Mesenchymal stem cell (in vitro differentiated cells and primary cell): ENCODE measurements around the gene GPATCH1.

Experiments used
- DNase-seq: peaks from one replicate; pipeline ENCODE4 v3.0.0-alpha.2; 2013
- H2AFZ ChIP-seq: one replicate; pipeline ENCODE4 v1.6.1; 2013; ENCODE audit warnings: low read depth, mild to moderate bottlenecking, control low read depth, inconsistent platforms, low read length, moderate library complexity
- H2AK5ac ChIP-seq: 2 replicates; pipeline ENCODE4 v1.6.1; 2013; ENCODE audit warnings: low read length, moderate library complexity, mild to moderate bottlenecking, inconsistent platforms; ENCODE audit not compliant: severe bottlenecking
- H2BK120ac ChIP-seq: one replicate; pipeline ENCODE4 v1.6.1; 2013; ENCODE audit warnings: low read depth, mild to moderate bottlenecking, inconsistent platforms, low read length, moderate library complexity
- H2BK12ac ChIP-seq, 2 experiments: one replicate each; pipeline ENCODE4 v1.6.1; 2013; ENCODE audit warnings: inconsistent platforms in 2 of 2, low read length in 2 of 2, mild to moderate bottlenecking in 2 of 2, moderate library complexity in 2 of 2, control low read depth in 1 of 2
- H2BK15ac ChIP-seq: one replicate; pipeline ENCODE4 v1.6.1; 2013; ENCODE audit warnings: mild to moderate bottlenecking, low read depth, inconsistent platforms; ENCODE audit not compliant: poor library complexity, severe bottlenecking
- H2BK5ac ChIP-seq: 2 replicates; pipeline ENCODE4 v1.6.1; 2013; ENCODE audit warnings: low read depth, mild to moderate bottlenecking, low read length, control low read depth, inconsistent platforms; ENCODE audit not compliant: poor library complexity, severe bottlenecking
- H3K14ac ChIP-seq, 2 experiments: one replicate each; pipeline ENCODE4 v1.6.1; 2013; ENCODE audit warnings: inconsistent platforms in 2 of 2, low read length in 2 of 2, control low read depth in 1 of 2, mild to moderate bottlenecking in 1 of 2, moderate library complexity in 1 of 2
- H3K18ac ChIP-seq, 2 experiments: one replicate each; pipeline ENCODE4 v1.6.1; 2013; ENCODE audit warnings: inconsistent platforms in 2 of 2, low read length in 2 of 2, control low read depth in 1 of 2, low read depth in 1 of 2, mild to moderate bottlenecking in 1 of 2
- H3K23ac ChIP-seq, 2 experiments: one replicate each; pipeline ENCODE4 v1.6.1; 2013; ENCODE audit warnings: inconsistent platforms in 2 of 2, low read length in 2 of 2, mild to moderate bottlenecking in 2 of 2, moderate library complexity in 2 of 2, control low read depth in 1 of 2
- H3K27ac ChIP-seq: 2 replicates; pipeline ENCODE4 v1.5.1; 2013; ENCODE audit warnings: mild to moderate bottlenecking, moderate library complexity, low read length, control low read depth, inconsistent platforms; ENCODE audit not compliant: poor library complexity, severe bottlenecking
- H3K27me3 ChIP-seq, 2 experiments: 2 replicates each; pipeline versions ENCODE4 v1.6.1 to v1.7.0; 2013; ENCODE audit warnings: low read length in 2 of 2, mild to moderate bottlenecking in 2 of 2, moderate library complexity in 2 of 2, control low read depth in 1 of 2, inconsistent platforms in 1 of 2; ENCODE audit not compliant: control insufficient read depth in 1 of 2, insufficient read depth in 1 of 2
- H3K36me3 ChIP-seq, 2 experiments: 2 replicates each; pipeline versions ENCODE4 v1.6.1 to v1.7.0; 2013; ENCODE audit warnings: low read length in 2 of 2, control low read depth in 1 of 2, inconsistent platforms in 1 of 2, low read depth in 1 of 2, mild to moderate bottlenecking in 1 of 2; ENCODE audit not compliant: insufficient read depth in 2 of 2, control insufficient read depth in 1 of 2
- H3K4ac ChIP-seq, 2 experiments: one replicate each; pipeline ENCODE4 v1.6.1; 2013; ENCODE audit warnings: inconsistent platforms in 2 of 2, low read length in 2 of 2, mild to moderate bottlenecking in 2 of 2, moderate library complexity in 2 of 2, control low read depth in 1 of 2, low read depth in 1 of 2
- H3K4me1 ChIP-seq: 2 replicates; pipeline ENCODE4 v1.6.1; 2013; ENCODE audit warnings: low read depth, low read length, control low read depth; ENCODE audit not compliant: control insufficient read depth, insufficient read depth
- H3K4me2 ChIP-seq: 2 replicates; pipeline ENCODE4 v1.6.1; 2013; ENCODE audit warnings: low read length, mild to moderate bottlenecking, inconsistent platforms; ENCODE audit not compliant: poor library complexity, severe bottlenecking
- H3K4me3 ChIP-seq, 2 experiments: 2 replicates each; pipeline versions ENCODE4 v1.5.1 to v1.7.0; 2013; ENCODE audit warnings: low read length in 2 of 2, mild to moderate bottlenecking in 2 of 2, control low read depth in 1 of 2, low read depth in 1 of 2; ENCODE audit not compliant: insufficient read depth in 1 of 2
- H3K79me1 ChIP-seq: replicated peaks from 2 replicates; pipeline ENCODE4 v1.6.1; 2013; ENCODE audit warnings: mild to moderate bottlenecking, control low read depth, low read length, inconsistent platforms; ENCODE audit not compliant: poor library complexity, severe bottlenecking
- H3K9ac ChIP-seq: 2 replicates; pipeline ENCODE4 v1.7.0; 2013; ENCODE audit warnings: mild to moderate bottlenecking, low read length, moderate library complexity
- H3K9me3 ChIP-seq: 2 replicates; pipeline ENCODE4 v1.7.0; 2013; ENCODE audit warnings: mild to moderate bottlenecking, low read length; ENCODE audit not compliant: control insufficient read depth
- H4K8ac ChIP-seq: one replicate; pipeline ENCODE4 v1.6.1; 2013; ENCODE audit warnings: inconsistent platforms, mild to moderate bottlenecking, low read length, moderate library complexity
- H4K91ac ChIP-seq: one replicate; pipeline ENCODE4 v1.6.1; 2013; ENCODE audit warnings: mild to moderate bottlenecking, low read length, inconsistent platforms
- WGBS: methylation state at CpG from one replicate; pipeline ENCODE4 v1.1.7; 2013; ENCODE audit warnings: mixed read lengths; 5-methylcytosine and 5-hydroxymethylcytosine counted together

The GPATCH1 gene

GRCh38 chr19:33175156-33175782, 94.3 kb downstream of the GPATCH1 start:
- Histone ChIP-seq H3K36me3 (no peaks in the 10 kb centered on the region), H3K4ac (no peak overlapping the region), H3K14ac (no peak overlapping the region), H2BK12ac (no peak overlapping the region), H3K23ac (no peak overlapping the region), H3K9ac (peak overlapping the region; percentile 90), H3K79me1 (peaks cover 11% of the 10 kb centered on the region), H3K18ac (no peak overlapping the region), H3K27ac (no peak overlapping the region), H3K4me2 (no peak overlapping the region), H3K4me1 (peaks cover 36% of the 10 kb centered on the region), H2BK120ac (no peak overlapping the region), H3K9me3 (no peaks in the 10 kb centered on the region), H2BK5ac (no peak overlapping the region), H2AFZ (no peak overlapping the region), H4K8ac (no peak overlapping the region), H4K91ac (no peak overlapping the region), H2AK5ac (peak overlapping the region; percentile 10), H3K4me3 (peak overlapping the region in 1 of 2 experiments; percentile 92), H2BK15ac (no peak overlapping the region), H3K27me3 (peaks cover 0 to under 1% of the 10 kb centered on the region in 2 experiments)
- WGBS: 95% methylated on average over 10 of the region's 10 CpGs
- DNase-seq: no peak

GRCh38 chr19:33175886-33176669, 95.1 kb downstream of the GPATCH1 start:
- Histone ChIP-seq H3K79me1 (peaks cover 11% of the 10 kb centered on the region), H2AFZ (peak overlapping the region; percentile 87), H2BK15ac (no peak overlapping the region), H4K8ac (peak overlapping the region; percentile 99), H3K27me3 (peaks cover 0 to 4% of the 10 kb centered on the region in 2 experiments), H3K9me3 (no peaks in the 10 kb centered on the region), H3K4me3 (peak overlapping the region; percentile 75 to 92), H3K23ac (no peak overlapping the region), H3K9ac (peak overlapping the region; percentile 90), H2BK12ac (peak overlapping the region in 1 of 2 experiments; percentile 45), H3K4me1 (peaks cover 36% of the 10 kb centered on the region), H3K18ac (peak overlapping the region; percentile 84 to 93), H3K36me3 (no peaks in the 10 kb centered on the region), H2BK120ac (peak overlapping the region; percentile 96), H3K27ac (peak overlapping the region; percentile 39), H3K4ac (peak overlapping the region; percentile 59 to 77), H3K4me2 (peak overlapping the region; percentile 67), H2AK5ac (no peak overlapping the region), H4K91ac (peak overlapping the region; percentile 88), H3K14ac (peak overlapping the region in 1 of 2 experiments; percentile 84), H2BK5ac (peak overlapping the region; percentile 96)
- peak; percentile 65 for DNase-seq
- WGBS: 31% methylated on average over 24 of the region's 25 CpGs

GRCh38 chr19:33176670-33177416, 95.9 kb downstream of the GPATCH1 start:
- Histone ChIP-seq H3K4me2 (peak overlapping the region; percentile 87), H4K91ac (peak overlapping the region; percentile 88), H3K27me3 (peaks cover 0 to 4% of the 10 kb centered on the region in 2 experiments), H4K8ac (peak overlapping the region; percentile 99), H3K27ac (peak overlapping the region; percentile 53), H3K79me1 (peaks cover 11% of the 10 kb centered on the region), H3K18ac (peak overlapping the region; percentile 84 to 93), H3K4me1 (peaks cover 33% of the 10 kb centered on the region), H3K4ac (peak overlapping the region; percentile 59 to 77), H3K36me3 (no peaks in the 10 kb centered on the region), H3K14ac (no peak overlapping the region), H2BK12ac (no peak overlapping the region), H2AFZ (peak overlapping the region; percentile 87), H3K4me3 (peak overlapping the region; percentile 75 to 92), H3K9ac (peak overlapping the region; percentile 90), H2BK15ac (peak overlapping the region; percentile 57), H2BK5ac (peak overlapping the region; percentile 96), H2AK5ac (no peak overlapping the region), H3K23ac (no peak overlapping the region), H2BK120ac (peak overlapping the region; percentile 96), H3K9me3 (no peaks in the 10 kb centered on the region)
- WGBS: under 1% methylated on average over 65 of the region's 65 CpGs
- peak; percentile 99 for DNase-seq
